HG02852 (cell line): ENCODE data around the gene LRPAP1.
"Not testable (repeated sequence)": the region's sequence is repeated elsewhere in the genome, so short reads cannot be mapped to it uniquely, and the experiment has no call there.

Experiments used
- ATAC-seq: cut with Tn5 transposase; IDR thresholded peaks from one replicate; pipeline ENCODE4 v1.9.1; 2021; ENCODE audit warnings: mild to moderate bottlenecking, moderate library complexity; ENCODE audit not compliant: unreplicated experiment

The LRPAP1 gene

DNA sequence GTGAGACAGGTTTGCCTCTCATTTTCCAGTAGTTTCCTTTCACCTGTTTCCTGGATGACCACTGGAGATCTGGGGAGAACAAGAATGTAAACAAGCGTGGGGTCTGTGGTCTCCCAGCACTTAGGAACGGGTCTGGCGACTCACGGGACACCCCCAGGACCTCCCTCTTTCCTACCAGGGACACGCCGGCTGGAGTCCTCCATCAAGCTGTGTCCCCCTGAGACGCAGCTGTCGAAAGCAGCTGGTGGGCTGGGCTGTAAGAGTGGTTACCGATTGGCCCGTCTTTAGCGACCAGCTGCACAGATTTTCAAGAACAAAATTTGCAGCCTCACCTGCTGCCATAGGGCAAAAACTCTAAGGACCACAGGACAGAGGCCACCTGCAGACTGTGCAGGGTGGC is 11.9 kb downstream of the LRPAP1 start:
- no peak for ATAC-seq

GRCh38 chr4:3519468-3520264 is 12.6 kb downstream of the LRPAP1 start:
- no peak for ATAC-seq

GRCh38 chr4:3518941-3519340 is 13.3 kb downstream of the LRPAP1 start:
- no peak for ATAC-seq

DNA sequence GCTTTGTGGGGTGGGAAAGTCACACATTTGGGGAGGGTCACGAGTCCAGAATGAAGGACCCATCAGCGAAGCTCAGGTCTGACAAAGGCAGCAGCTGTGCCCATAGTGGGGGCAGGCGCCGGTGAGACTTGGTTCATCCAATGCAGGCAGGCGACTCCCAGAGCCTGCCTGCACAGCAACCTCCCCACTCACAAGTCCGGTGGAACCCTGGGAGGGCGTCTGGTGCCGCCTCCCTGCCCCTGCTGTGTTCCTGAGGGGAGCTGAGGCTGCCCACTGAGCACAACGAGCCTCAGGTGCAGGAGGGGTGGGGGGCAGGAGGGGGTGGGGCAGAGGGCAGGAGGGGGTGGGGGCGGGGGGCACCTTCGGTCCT is 13.7 kb downstream of the LRPAP1 start:
- ATAC-seq, result no peak

DNA sequence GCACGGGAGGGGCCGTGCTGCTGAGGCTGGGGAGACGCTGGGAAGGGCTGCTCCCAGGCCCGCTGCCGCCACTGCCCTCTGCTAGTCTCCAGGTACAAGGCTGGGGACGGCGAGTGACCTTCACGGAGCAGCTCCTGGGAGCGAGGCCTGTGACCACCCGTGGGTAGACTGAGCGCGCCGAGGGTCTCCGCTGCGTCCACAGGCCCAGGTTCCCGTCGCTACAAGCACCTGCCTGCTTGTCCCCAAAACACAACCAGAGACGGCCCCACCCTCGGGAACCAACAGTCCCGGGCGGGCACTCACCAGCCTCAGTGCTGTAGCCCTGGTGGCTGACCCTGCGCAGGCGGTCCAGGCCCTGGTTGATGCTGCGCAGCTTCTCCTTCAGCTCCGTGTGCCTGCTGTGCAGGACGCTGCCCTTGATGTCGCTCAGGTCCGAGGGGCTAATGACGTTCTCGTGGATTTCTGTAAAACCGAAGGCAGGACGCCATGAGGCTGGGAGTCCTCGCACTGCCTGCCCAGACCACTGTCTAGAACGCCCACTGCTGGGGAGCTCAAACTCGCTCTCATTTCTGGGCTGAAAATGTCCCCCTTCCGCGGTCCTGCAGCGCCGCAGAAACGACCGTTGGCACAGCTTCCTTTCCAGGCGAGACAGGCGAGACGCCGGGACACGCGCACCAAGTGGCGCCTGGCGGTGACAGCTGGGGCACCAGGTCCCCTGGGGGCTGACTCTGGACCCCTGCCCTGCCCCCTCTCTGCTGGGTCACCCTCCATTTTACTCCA is 14.3 kb downstream of the LRPAP1 start:
- no peak for ATAC-seq

DNA sequence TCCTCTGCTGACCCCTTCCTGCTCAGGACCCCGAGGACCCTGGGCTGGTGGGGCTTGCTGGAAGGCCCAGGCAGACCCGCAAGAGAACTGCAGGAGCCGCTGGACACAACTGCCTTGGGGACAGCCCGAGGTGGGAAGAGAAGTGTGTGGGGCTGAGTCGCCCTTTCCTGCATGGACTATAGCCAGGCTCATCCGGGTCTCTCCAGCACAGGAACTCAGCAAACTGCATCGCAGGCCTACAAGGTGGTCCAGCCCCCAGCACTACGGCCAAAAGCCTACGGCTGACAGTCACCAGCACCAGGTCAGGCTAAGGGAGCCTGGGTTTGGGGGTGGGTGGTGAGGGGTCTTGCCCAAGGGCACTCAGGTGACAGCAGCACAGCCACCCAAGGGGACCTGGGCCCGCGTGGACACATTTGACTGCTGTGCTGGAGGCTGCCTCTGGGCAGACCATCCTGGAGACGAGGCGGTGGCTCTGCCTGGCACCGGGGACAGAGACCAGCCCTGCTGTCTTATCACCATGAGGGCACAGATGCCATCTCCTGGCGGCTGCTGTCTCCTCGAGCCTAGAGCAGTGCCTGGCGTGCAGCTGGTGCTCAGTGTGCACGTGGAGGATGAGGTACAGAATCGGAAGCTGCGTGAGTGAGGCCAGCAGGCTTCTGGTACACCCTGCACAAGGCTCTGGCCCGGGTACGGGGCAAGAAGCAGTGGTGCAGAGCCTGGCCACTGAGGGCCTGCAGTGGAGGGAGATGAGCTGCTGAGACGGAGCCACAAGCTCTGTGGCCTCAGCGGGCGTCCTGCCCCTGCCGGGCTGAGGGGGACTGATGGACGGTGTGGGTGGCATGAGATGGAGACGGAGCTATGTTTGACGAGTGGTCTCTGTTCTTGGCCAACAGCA is 15.1 kb downstream of the LRPAP1 start:
- ATAC-seq, result no peak

DNA sequence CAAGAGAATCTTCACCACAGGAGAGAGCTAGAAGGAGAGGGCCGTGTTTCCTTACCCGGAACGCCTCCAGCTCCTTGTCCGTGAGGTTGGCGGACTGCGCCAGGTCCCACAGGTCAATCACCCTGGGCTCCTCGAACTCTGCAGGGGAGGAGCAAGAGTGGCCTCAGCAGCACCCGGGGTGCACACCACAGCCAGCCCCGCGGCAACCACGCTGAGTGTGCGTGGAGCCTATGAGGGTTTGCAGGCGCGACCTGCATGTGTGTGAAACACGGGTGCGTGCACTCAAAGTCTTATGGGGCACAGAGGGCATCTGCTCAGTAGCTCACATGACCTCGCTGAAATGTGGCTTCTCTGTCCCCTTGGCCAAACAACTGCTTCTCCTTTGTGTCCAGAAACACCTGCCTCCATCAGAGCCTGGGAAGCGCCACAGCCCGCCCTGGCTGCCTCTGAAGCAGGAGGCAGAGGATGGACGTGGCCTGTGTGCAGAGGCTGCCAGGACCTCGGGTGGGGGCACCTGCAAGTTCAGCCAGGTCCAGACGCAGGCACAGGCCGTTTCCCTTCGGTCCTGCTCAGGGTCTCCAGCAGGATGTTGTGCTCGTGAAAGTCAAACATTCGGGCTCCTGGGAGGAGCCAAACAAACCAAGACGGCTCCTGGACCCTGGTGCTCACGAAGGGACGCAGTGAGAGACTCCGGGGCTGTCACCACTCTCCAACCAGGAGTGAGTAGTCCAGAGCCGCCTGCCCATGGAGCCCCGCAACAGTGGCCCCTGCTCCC is 16.0 kb downstream of the LRPAP1 start:
- ATAC-seq, result no peak

DNA sequence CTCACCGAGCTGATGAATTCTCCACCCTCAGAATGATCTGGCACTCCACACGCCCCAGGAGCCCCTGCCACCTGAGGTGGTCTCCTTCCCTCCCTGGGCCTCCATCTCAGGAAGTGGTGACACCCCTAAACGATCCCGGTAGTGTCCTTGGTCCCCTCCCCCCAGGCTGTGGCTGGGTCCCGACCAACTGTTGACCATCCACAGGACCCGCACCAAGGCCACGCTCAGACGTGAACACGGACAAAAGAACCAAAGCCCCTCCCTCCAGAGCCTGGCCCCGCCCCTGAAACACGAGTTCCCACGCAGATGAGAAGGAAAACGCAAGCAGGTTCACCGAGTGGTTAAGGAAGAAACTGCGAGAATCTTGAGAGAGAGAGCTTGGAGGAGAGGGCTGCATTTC is 16.6 kb downstream of the LRPAP1 start:
- no peak for ATAC-seq

- ATAC-seq, result no peak
Measured at GRCh38 chr4:3514806-3515501, 17.3 kb downstream of the LRPAP1 start.

DNA sequence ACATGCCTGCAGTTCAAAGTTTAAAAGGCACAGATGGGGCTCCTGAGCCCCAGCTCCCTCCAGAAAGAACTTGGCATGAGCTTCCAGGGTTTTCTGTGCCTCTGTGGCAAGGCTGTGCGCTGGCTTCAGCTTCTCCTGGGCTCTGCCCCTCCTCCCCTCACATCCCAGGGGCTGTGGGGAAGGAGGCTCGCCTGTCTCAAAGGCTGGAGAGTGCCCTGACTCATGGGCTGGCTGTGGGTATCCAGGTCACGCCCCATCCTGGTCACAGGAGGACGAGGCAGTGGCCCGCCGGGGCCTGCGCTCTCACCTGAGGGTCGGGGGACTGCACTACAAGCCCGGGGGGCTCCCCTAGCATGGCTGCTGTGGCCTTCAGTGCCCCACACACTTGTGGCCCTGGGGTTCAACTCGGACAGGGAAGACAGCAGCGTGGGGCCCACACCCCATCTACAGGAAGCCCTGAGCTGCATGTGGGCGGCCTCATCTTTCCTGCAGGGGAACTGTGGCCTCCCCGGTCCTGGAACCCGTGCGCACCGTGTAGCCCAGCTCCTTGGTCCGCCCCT is 17.9 kb downstream of the LRPAP1 start:
- ATAC-seq, result no peak

- ATAC-seq, result no peak
Measured at GRCh38 chr4:3513807-3514206, 18.4 kb downstream of the LRPAP1 start.

- no peak for ATAC-seq
Measured at GRCh38 chr4:3512719-3513118, 19.5 kb downstream of the LRPAP1 start.

GRCh38 chr4:3512279-3512678 is 19.9 kb downstream of the LRPAP1 start:
- no peak for ATAC-seq

DNA sequence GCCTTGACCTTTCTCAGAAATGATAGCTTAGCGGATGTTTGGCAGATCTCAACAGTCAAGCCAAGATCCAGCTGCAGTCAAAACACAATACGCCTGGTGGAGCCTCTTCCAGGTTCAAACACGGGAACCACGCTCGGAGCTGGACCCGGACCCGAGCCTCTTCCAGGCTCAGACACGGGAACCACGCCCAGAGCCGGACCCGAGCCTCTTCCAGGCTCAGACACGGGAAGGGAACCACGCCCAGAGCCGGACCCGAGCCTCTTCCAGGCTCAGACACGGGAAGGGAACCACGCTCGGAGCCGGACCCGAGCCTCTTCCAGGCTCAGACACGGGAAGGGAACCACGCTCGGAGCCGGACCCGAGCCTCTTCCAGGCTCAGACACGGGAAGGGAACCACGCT is 20.6 kb downstream of the LRPAP1 start:
- ATAC-seq, result not testable (repeated sequence)

DNA sequence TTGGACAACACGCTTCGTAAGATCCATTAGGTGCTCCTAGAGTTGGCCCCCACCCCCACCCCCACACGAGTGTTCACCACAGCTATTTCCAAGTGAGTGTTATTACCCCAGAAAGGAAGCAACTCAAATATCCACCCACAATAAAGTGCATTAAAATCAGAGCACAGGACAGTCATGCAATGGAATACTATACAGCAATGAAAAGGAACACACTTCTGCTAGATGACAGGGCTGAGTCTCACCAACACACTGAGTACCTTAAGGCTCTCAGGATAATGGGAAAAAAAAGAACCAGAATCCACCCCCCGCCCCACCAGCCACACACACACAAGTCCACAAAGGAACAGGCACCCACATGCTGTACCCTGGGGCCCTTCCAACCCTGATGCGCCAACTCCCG is 21.0 kb downstream of the LRPAP1 start:
- no peak for ATAC-seq

DNA sequence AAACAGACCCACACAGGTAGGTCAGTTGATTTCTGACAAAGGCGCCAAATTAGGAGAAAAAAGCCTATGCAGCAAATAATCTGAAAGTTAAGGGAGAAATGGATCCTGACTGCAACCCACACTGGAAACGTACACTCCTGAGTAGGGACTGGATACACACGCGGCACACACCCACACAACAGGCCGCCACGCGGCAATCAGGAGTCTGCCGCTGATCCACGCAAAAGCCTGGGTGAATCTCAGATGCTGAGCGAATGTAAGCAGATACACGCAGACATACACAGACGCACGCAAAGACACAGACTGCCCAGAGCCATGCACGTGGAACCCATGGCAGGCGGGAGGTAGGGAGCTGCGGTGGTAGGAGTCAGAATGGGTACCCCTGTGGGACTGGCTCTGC is 21.7 kb downstream of the LRPAP1 start:
- ATAC-seq, result no peak

- ATAC-seq, result no peak
Measured at GRCh38 chr4:3508542-3508941, 23.7 kb downstream of the LRPAP1 start.

GRCh38 chr4:3505231-3505630 is 27.0 kb downstream of the LRPAP1 start:
- ATAC-seq, result no peak
